CD4-positive, alpha-beta T cell treated with Interleukin-15 for 1 hour (primary cell): ENCODE data around the gene SYTL2.
"Not testable (repeated sequence)": the region's sequence is repeated elsewhere in the genome, so short reads cannot be mapped to it uniquely, and the experiment has no call there.

Experiments
- DNase-seq: peaks from one replicate; pipeline ENCODE4 v3.0.0-alpha.2; 2020

SYTL2 gene

GRCh38 chr11:85682330-85683305 lies 128.3 kb downstream of the SYTL2 start:
- DNase-seq: peak; percentile 73

- DNase-seq: no peak
Measured at GRCh38 chr11:85680897-85681296, 130.0 kb downstream of the SYTL2 start.

GRCh38 chr11:85679576-85679975 lies 131.4 kb downstream of the SYTL2 start:
- DNase-seq: no peak

- DNase-seq: no peak
Measured at GRCh38 chr11:85673393-85673792, 137.5 kb downstream of the SYTL2 start.

GRCh38 chr11:85672105-85672902 lies 138.6 kb downstream of the SYTL2 start:
- DNase-seq: no peak

- not testable (repeated sequence) for DNase-seq
Measured at GRCh38 chr11:85670949-85671663, 139.8 kb downstream of the SYTL2 start.

GRCh38 chr11:85668157-85668556 lies 142.8 kb downstream of the SYTL2 start:
- DNase-seq: no peak

GRCh38 chr11:85666687-85667086 lies 144.3 kb downstream of the SYTL2 start:
- DNase-seq: no peak

- DNase-seq: no peak
Measured at GRCh38 chr11:85665733-85666132, 145.2 kb downstream of the SYTL2 start.

GRCh38 chr11:85664615-85665481 lies 146.1 kb downstream of the SYTL2 start, which contains the start of gene CREBZF:
CREBZF (minus strand) TSS chr11:85665129; CDS start chr11:85664875, 254 bp downstream.
- DNase-seq: peak; percentile 93

GRCh38 chr11:85663753-85664614 lies 147.0 kb downstream of the SYTL2 start:
- DNase-seq: peak; percentile 89

- no peak for DNase-seq
Measured at GRCh38 chr11:85663080-85663752, 147.7 kb downstream of the SYTL2 start.

GRCh38 chr11:85661972-85662664 lies 148.8 kb downstream of the SYTL2 start:
- no peak for DNase-seq

GRCh38 chr11:85658180-85658579 lies 152.8 kb downstream of the SYTL2 start:
- no peak for DNase-seq

GRCh38 chr11:85656777-85657176 lies 154.2 kb downstream of the SYTL2 start:
- no peak for DNase-seq

GRCh38 chr11:85654343-85654742 lies 156.6 kb downstream of the SYTL2 start:
- not testable (repeated sequence) for DNase-seq

- no peak for DNase-seq
Measured at GRCh38 chr11:85652786-85653447, 158.0 kb downstream of the SYTL2 start.

GRCh38 chr11:85651118-85651517 lies 159.8 kb downstream of the SYTL2 start:
- no peak for DNase-seq
